ENCODE results near the gene THBS2.
"Not testable (repeated sequence)": the region's sequence is repeated elsewhere in the genome, so short reads cannot be mapped to it uniquely, and the experiment has no call there.

The THBS2 gene

DNA sequence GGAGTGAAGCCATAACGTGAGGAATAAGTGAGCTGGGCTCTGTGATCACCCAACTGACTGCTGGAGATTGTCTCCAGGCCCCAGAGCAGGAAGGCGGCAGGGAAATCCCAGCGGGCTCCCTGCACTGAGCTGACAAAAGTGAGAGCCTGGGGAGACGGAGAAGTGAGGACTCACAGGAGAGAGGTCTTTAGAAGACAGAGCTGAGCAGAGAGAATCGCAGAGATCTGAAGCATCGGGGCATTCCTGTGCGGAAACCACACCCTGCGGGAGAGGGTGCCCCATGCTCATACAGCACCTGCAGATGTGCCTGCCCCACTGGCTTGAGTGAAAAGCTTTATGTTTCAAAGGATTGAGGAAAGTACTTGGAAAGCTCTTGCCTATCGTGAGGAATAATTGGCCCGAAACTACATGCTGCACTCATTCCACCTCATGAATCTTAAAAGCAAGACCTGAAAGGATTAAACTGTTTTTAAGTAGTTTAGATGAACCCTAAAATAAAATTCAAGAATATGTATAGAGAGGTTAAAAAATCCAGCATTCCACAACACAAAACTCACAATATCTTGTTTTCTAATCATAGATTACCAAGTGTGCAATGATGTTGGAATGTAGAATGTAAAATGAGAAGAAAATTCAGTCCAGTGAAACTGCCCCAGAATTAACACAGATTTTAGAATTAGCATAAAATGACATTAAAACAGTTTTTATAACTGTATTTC, 17.7 kb upstream of the THBS2 start:
- DNase-seq = no peak

DNA sequence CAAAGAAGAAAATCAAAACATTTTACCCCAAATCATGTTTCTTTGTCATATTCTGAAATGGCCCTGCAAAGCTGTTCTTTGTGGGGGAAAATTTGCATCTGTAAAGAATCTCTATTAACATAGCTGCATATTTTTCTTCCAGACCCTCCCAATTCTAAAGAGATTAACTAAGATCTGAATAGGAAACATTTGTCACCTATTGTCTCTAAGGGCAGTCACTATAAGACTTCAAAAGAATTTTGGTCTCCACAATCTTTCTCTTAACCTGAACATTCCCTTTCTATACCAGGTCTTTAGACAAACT, 16.4 kb upstream of the THBS2 start:
- DNase-seq = not testable (repeated sequence)

DNA sequence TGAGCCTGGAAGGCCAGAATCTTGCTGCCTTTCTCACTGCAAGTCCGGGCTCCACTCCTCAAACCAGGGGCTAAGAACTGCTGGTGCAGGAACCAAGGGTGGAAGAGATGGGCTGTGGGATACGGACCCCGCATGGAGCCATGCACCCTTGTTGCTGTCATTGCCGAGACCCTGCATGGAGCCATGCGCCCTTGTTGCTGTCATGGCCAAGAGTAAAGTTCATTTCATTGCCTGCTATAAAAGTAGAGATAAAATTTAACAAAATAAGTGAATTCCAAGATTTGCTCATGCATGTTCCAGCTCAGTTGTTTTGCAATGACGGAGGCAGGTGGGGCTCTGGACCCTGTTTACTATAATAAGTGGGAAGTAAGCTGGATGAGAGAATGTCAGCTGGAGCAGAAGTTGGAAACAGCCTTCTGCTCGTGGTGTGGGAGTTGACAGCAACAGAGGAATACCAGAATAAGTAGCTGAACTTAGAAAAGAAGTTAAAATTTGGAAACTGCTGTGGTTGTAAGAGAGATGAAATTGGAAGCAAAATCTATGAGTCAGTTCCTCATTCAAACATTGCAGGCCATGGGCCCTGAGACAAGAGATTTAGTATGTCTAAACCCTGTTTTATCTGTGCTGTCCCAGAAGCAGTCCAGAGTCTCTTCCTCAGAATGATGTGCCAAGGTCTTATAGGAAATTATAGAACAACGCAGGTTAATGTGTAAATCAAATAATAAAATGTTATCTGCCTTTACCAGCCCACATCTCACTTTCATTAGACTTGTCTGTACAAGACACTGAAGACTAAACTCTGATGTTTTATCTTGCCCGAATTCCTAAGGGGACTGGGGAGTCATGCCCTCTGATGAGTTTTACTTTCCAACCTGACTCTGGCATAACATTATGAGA, 15.8 kb upstream of the THBS2 start:
- no peak for DNase-seq

DNA sequence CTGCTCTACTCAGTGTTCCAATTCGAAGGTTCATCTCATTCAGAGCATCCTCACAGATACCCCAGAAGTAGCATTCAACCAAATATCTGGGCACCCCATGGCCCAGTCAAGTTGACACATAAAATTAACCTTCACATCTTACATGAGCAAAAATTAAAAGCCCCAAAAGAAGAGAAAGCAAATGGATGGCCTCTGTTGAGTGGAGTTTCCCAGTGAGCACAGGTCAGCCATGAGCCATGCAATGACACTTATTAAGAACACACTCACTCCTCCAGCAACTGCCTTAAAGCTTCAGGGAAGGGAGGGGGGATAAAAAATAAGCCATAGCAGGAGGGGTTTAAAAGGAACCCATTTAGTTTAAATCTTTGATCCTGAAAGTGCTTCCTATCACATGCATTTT, 14.6 kb upstream of the THBS2 start:
- no peak for DNase-seq

DNA sequence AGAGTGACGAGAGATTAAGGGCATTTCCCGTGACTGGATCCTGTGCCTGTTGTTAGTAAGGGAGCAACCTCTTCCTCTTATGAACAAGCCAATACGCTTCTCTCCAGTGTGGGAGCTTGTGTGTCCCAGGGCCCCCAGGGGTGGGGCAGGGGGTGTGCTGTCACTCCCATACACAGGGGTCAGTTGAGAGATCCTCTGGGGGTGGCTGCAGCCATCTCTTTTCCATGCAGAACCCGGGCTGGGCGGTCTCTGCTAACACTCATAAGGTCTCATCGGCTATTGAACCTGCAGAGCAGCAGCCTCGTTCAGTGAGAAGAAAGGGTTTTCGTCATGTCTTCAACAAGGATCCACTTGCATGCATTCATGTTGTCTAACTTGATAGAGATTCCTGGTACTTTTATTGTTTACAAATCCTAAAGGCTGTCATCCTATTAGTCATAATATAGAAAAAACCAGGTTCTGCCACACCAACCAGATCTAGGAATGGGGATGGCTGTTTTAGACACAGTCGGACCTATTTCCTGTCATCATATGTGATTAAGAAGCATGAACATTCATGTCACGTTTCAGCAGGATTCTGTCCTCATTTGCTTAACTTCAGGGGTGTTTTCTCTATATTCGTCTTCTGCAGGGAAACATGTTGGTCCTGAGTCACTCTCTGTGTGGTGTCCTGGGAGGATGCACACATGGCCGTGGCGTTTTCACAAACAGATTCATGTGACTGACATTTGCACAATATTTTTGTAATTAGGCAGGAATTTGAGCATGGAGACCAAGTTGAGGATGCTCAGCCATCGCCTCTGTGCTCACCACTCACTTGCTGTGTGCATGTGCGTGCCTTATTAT, 13.3 kb upstream of the THBS2 start:
- no peak for DNase-seq

DNA sequence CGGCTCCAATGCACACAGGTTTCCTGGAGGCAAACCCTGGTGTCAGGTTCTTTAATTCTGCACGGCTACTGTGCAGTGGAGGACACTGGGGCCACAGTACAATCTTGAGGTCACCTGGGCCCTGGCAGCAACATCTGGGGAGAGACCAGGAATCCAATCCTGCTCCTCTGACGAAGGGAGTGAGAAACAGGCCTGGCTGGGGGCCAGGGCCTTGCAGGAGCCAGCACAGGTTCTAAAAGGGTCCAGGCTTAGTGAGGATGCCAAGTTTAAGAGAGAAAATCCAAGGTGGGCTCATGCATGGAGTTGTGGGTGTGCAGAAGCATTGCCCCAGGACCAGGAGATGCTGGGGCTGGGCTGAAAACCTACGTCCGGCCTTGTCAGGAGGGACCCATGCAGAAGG, 12.6 kb upstream of the THBS2 start:
- DNase-seq = no peak

DNA sequence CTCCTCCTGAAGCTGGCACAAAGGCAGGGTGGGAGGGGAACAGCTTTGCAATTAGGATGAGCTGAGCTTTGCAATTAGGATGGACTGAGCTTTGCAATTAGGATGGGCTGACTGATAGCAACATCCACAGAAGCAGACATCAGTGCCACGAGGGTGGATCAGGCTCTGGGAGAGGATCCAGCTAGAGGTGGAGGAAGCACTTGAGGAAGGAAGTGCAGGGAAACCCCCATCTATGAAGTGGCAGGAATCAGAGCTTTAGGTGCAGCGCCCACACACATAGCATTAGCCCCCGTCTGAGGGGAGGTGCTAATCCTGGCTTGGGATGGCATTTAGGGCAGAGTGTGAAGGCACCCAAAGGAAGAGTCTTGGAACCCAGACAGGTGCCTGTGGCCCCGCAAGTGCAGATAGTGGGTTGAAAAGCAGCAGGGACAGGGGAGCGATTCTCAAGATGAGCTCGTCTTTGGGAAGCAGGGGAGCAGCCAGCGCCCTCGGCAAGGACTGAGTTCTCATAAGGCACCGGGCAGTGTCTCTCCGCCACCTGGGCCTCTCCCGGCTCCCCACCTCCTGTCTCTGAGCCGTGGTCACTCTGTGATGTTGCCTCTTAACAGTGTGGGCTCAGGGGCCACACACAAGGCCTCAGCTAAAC, 12.0 kb upstream of the THBS2 start:
- no peak for DNase-seq

DNA sequence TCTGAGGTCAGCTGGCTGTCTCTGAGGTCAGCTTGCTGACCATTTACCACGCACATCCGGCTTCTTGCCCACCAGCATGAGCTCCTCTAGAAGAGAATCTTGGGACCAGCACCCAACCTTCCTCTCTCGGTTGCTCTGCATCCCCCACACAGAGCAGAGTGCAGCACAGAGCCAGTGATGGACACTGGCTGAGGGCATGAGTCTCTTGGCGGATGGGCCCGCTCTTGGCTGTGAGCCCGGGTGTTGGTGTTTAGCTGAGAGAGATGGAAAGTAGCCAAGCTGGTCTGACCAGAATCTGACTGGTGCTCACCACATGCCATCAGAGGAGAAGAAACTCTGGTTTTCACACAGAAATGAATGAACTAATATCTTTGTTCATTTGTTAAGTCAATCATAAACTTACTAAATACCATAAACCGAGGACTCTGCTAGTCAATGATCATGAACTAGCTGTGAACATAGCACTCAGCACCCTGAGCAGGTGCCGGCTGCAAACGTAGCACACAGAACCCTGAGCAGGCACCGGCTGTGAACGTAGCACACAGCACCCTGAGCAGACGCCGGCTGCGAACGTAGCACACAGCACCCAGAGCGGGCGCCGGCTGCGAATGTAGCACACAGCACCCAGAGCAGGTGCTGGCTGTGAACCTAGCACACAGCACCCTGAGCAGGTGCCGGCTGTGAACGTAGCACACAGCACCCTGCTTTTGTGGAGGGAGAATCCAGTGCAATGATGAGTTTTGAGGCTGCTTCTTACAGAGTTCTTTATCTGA, 10.4 kb upstream of the THBS2 start:
- DNase-seq = no peak

DNA sequence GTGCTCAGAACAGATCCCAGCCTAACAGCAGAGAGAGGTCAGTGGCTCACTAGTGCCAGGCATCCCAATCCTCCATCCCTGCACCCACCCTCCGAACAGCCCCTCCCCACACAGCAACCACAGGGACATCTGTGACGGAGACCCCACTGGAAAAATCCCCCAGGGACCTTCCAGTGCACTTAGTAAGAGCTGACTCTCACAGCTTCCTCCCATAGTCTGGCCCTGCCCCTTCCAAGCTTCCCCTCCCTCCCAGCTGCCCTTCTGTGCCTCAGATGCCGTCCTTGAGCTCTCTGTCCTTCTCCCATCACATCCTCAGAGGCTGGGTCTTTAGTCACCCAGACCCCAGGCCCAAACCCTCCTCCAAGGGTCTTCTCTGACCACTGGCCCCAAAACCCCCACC, 9.7 kb upstream of the THBS2 start:
- no peak for DNase-seq

DNA sequence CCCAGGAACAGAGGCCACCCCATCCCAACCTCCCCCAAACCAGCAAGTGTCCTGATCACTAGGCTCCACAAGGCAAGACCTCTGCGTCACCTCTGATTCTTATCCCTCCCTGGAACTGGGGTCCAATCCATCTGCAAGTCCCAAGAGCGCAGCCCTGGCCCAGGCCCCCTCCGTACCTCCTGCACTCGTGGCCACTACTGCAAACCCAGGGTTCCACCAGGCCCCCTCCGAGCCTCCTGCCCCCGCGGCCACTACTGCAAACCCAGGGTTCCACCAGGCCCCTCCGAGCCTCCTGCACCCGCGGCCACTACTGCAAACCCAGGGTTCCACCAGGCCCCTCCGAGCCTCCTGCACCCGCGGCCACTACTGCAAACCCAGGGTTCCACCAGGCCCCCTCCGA, 9.0 kb upstream of the THBS2 start:
- DNase-seq = not testable (repeated sequence)

DNA sequence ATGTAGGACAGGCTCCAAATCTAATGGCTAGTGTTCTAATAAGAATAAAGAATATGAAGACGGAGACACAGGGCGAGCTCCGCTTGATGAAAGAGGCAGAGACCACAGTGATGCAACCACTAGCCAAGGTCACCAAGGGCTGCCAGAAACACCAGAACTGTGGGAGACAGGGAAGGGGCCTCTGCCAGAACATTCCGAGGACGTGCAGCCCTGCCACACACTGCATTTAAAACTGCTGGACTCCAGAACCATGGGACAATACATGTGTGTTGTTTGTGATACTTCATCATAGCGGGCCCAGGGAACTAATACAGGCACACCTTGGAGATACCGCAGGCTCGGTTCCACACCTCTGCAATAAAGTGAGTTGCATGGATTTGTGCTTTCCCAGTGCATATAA, 2.9 kb upstream of the THBS2 start:
- DNase-seq = no peak

DNA sequence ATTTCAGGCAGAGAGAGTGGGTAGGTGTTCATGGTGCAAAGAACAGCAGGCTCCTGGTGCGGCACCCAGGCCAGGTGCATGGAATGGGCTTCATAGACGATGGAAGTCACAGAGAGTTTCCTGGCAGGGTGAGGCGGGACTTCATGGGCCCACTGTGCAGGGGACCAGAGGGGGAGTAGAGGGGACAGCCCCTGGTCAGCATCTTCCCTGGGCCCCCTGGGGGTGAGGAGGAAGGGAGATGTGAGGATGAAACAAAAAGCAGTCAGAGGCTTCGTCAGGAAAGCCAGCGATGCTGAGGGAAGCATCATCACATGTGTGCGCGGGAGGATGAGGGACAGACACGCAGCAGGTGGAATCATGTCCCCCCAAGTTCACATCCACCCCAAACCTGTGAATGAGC, 2.4 kb upstream of the THBS2 start:
- DNase-seq = no peak

DNA sequence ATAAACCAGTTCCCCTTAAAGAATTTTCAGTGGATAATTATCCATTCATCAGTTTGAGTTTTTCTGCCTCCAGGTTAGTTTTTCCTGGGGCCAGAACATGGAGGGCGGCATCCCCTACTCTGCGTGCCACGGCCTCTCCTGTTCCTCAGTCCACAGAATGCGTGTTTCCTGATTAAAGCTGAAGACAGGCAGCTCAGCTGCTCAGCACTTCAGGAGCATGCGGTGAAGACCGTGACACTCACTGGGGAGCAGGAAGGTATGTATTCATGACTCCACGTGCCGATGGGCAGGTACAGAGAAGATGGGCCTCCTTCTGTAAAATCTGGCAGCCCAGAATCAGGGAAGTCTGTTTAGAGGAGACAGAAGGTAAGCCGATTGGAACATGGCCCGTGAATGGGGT, 2.0 kb upstream of the THBS2 start:
- no peak for DNase-seq

DNA sequence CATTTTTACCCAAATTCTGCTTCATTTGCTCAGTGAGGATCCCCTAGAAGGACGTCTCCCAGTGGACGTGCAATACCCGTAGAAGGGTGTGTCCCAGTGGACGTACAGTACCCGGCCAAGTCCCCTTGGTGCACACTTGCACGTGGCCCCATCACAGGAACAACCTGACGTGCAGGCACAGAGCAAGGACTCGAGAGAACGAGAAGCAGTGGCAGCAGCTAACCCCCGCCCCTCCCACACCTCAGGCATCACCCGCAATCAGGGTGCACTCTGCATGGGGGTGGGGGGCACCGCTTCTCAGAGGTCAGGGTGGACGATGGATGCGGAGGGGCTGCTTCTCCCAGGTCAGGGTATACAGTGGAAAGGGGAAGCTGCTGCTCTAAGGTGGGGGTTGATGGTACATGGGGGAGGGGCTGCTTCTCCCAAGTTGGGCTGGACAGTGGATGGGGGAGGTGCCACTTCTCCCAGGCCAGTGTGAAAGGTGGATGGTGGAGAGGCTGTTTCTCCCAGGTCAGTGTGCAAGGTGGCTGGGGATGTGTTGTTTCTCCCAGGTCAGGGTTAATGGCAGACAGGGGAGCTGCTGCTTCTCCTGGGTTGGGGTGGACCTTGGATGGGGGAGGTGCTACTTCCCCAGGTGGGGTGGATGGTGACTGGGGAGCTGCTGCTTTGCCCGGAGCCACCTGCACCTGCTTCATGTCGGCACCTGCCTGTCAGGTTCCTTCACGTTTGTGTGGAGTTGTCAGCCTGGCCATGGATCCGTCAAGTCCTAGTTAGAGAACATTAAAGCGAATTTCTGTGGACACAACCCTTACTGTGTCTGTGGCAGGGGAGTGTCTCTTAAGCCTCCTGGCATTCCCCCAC, 1.0 kb upstream of the THBS2 start:
- no peak for DNase-seq

DNA sequence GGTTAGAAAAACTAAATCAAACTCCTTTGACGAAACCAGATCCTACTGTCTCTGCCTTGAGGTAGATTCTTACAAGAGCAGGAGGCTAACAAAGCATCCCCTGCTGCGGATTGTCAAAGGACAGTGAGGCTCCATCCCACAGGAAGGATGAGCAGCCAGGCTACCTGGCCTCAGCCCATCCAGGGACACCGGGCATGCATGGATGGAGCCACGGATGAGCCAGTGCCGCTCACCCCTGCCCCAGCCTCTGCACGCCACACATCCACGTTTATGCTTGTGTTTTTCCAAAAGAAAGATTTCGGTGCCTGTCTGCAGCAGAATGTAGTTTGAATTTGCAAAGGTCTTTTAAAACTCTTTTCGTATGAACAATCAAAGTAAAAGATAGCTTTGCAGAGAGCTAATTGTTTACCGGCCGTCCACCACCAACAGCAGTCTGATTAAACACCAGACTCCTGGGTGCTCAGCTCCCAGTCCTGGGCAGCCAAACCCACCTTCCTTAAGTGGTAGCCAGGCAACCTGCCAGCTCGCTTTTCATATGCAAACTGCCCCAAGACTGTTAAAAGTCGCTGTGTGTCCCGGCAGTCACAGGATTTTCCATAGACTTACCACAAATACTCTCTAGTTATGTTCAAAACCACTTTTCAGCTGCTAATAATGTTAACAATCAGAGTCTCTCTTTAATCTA, 999 bp downstream of the THBS2 start:
- no peak for DNase-seq

DNA sequence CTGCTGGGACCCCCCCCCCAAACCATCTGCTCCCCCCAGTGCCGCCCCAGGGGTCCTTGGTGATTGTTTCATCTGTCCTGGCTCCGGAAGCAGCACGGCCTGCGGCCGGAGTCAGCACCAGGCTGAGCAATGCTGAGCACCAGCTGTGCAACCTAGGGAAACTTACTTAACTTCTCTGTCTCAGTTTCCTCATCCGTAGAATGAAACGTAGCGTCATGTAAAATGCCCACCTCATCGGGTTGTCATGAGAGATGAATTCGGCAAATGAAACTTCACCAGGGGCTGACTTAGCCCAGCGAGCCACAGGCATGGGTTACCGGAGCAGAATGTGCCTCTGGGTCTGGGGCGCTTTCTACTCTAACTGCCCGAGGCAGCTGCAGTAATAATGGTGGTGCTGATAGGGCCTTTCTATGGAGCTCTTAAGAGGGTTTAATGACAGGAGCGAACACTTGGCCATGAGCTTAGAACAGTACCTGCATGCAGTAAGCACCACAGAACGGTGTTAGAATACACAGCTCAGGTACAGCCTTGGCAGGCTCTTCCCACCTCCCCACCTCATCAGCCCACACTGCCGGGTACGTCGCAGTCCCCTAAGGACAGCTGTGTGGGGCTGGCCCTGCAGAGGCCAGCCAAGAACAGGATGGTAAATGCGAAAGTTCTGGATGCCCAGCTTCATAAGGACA, 1.7 kb downstream of the THBS2 start:
- DNase-seq = no peak

DNA sequence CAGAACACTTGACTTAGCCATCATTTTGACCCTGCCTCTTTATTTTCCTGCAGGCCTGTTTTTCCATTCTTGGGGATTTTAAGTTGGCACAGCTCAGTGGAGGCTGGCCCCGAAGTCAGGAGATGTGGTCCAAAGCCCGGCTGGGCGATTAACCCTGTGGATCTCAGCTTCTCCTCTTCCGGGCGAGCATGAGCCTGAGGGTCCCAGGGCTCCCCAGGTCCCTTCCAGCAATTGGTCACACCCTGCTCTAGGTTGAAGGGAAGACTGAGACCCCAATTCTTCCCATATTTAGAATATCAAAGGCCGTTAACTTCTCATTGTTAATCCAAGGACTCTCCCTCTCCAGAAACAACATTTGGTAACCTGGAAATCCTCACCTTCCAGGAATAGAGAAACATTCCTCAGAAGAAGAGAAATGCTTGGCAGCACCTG, 2.3 kb downstream of the THBS2 start:
- DNase-seq = no peak

DNA sequence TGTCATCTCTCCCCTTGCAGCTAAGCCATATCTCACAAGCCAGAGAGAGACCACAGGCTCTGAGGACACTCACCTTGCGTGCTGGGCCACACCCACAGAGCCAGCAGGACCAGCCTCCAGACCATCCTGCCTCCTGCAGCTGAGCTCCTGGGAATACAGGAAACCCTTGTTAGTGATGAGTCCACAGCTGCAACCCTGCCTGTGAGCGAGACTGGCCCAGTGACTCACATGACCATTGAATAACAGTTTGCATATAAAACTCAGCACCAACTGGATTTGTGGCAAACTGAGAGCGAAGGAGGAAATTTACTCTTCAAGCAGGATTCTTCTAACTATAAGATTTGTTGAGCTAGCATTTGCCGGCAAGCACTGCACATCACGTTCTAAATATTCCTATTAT, 3.0 kb downstream of the THBS2 start:
- no peak for DNase-seq

DNA sequence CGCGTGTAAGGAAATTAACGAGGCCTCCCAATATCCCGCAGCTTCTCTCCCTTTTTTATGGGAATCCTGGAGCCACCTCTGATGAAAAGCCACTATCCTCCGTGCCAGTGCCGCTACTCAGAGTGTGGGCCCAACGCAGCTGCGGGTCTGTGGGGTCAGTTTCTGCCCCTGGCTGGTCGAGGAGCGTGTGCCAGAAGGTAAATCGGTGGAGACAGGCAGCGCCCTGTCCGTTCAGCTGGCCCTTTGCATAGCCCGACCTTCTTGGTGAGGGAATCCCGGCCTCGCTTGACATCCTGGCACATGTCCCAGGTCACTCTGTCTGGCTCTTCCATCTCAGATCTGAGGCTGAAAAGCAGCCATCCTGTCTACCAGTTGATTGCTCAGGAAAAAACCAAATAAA, 4.6 kb downstream of the THBS2 start:
- no peak for DNase-seq

DNA sequence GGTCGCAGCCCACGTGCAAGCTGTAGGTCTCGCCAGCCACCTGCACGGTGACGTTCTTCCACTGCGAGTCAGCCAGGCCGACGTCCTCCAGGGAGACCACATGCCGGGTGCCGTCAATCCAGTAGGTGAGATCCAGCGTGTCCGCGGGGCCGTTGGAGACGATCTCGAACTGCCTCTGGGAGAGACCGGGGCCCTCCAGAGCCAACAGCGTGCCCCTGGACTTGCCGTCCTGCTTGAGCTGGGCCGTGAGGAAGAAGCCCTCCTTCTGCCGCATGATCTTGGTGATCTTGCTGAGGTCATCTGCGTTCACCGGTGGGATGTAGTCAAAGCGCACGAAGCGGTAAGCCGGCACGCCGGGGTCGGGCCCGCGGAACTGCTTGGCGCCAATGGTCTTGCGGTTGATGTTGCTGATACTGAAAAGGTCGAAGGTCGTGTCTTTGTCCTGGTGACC, 5.1 kb downstream of the THBS2 start:
- no peak for DNase-seq

All from effector CD8-positive, alpha-beta T cell (primary cell).